Breast epithelium (tissue), 3 donors: ENCODE data around the gene REEP6.

Source experiments
- CTCF ChIP-seq, 3 donors: fragments of 450-650 bp; IDR thresholded peaks; one replicate each; pipeline ENCODE4 v1.5.1; 2016 to 2017; ENCODE audit warnings: antibody characterized with exemption in 3 of 3, mild to moderate bottlenecking in 3 of 3, moderate library complexity in 3 of 3
- POLR2AphosphoS5 ChIP-seq, 3 donors: sonication (generic); formaldehyde crosslinking; IDR thresholded peaks; one replicate each; pipeline ENCODE4 v1.6.1; 2017; ENCODE audit warnings: antibody characterized with exemption in 3 of 3

- TF ChIP-seq CTCF (IDR thresholded peaks at IDR 0.05) (no peak), POLR2AphosphoS5 (IDR thresholded peaks at IDR 0.05) (no peak)
Measured at GRCh38 chr19:1483131-1483978, 7.6 kb upstream of the REEP6 start.
